HCT116 (cell line): ENCODE data around the gene AQP1. TPM values are rescaled to one million over a fixed set of nuclear protein-coding genes. Genes with fewer than 3 reads are reported as not detected.

ENCODE experiments used
- ATAC-seq: fragments of 200-7000 bp; cut with Tn5 transposase; 2 replicates; pipeline ENCODE4 v1.9.1; 2020; ENCODE audit warnings: mild to moderate bottlenecking, moderate library complexity
- BruUV-seq: library from RNA; stranded (reverse); fragments of 400-500 nt; replicated peaks from 2 replicates; lab custom pipeline; 2021; lab: Mats Ljungman, UMichigan
- CTCF ChIA-PET: fragments of 300-600 bp; sonication (Branson Sonifier 250); formaldehyde crosslinking; loops from one replicate; lab custom pipeline; 2021; ENCODE audit warnings: antibody characterized with exemption; lab: Charles Lee
- POLR2A ChIA-PET: fragments of 300-600, 350-600 bp; sonication (Branson Sonifier 250); formaldehyde crosslinking; loops from one replicate; lab custom pipeline; 2021; ENCODE audit warnings: antibody characterized with exemption; lab: Charles Lee
- RAD21 ChIA-PET, 2 experiments: fragments of 300-600 bp; sonication (Branson Sonifier 250); formaldehyde crosslinking; loops; one replicate each; lab custom pipeline; 2023; ENCODE audit warnings: low total read pairs in 2 of 2; ENCODE audit not compliant: uncharacterized antibody in 2 of 2, unreplicated experiment in 2 of 2, low non-redundant PET in 1 of 2; lab: Charles Lee
- DNase-seq: peaks from one replicate; pipeline ENCODE4 v3.0.0-alpha.2; 2010; ENCODE audit warnings: low read depth, low spot score
- H2AFZ ChIP-seq: fragments of 200-600 bp; shearing (Covaris generic), sonication (generic); 2 replicates; pipeline ENCODE4 v1.6.1; 2017; ENCODE audit warnings: low read depth, mixed run types, mixed read lengths, antibody characterized with exemption, low read length; ENCODE audit not compliant: poor library complexity, severe bottlenecking
- H3K27ac ChIP-seq: 2 replicates; pipeline ENCODE4 v1.5.1; 2012; ENCODE audit warnings: low read depth, low read length
- H3K27me3 ChIP-seq: fragments of 200-600 bp; sonication (generic); 2 replicates; pipeline ENCODE4 v1.6.1; 2016; ENCODE audit warnings: mixed run types, low read length, mixed read lengths; ENCODE audit not compliant: insufficient read depth
- H3K36me3 ChIP-seq, 2 experiments: fragments of 200-500 bp in 1 of 2; fragments of 200-600 bp in 1 of 2; sonication (Bioruptor generic) in 1 of 2; sonication (generic) in 1 of 2; 2 replicates each; pipeline versions ENCODE4 v1.5.1 to v1.6.1; 2014 to 2016; ENCODE audit warnings: low read length in 2 of 2, inconsistent platforms in 1 of 2, mixed read lengths in 1 of 2, mixed run types in 1 of 2; ENCODE audit not compliant: insufficient read depth in 2 of 2, control insufficient read depth in 1 of 2
- H3K4me1 ChIP-seq, 2 experiments: fragments of 200-600 bp in 1 of 2; sonication (generic) in 1 of 2; 2 replicates each; pipeline versions ENCODE4 v1.5.1 to v1.6.1; 2012 to 2017; ENCODE audit warnings: low read length in 2 of 2, inconsistent platforms in 1 of 2, mild to moderate bottlenecking in 1 of 2, mixed read lengths in 1 of 2, mixed run types in 1 of 2, moderate library complexity in 1 of 2; ENCODE audit not compliant: insufficient read depth in 2 of 2, control insufficient read depth in 1 of 2
- H3K4me2 ChIP-seq: fragments of 200-600 bp; sonication (generic); 2 replicates; pipeline ENCODE4 v1.6.1; 2017; ENCODE audit warnings: mixed run types, low read length, mixed read lengths
- H3K4me3 ChIP-seq, 2 experiments: fragments of 200-600 bp in 1 of 2; sonication (generic) in 1 of 2; replicated peaks in 1 of 2; 2 replicates each; pipeline ENCODE4 v1.5.1; 2011 to 2016; ENCODE audit warnings: low read length in 2 of 2, control low read depth in 1 of 2, low read depth in 1 of 2, mild to moderate bottlenecking in 1 of 2, mixed read lengths in 1 of 2, mixed run types in 1 of 2
- H3K79me2 ChIP-seq: fragments of 200-600 bp; sonication (generic); 2 replicates; pipeline ENCODE4 v1.6.1; 2017; ENCODE audit warnings: mild to moderate bottlenecking, mixed run types, low read length, moderate library complexity, mixed read lengths; ENCODE audit not compliant: insufficient read depth
- H3K9ac ChIP-seq: fragments of 200-600 bp; sonication (generic); 2 replicates; pipeline ENCODE4 v1.6.1; 2016; ENCODE audit warnings: low read length, mixed read lengths
- H3K9me2 ChIP-seq: fragments of 200-600 bp; sonication (generic), shearing (Covaris generic); 2 replicates; pipeline ENCODE4 v1.6.1; 2017; ENCODE audit warnings: mixed run types, mild to moderate bottlenecking, moderate library complexity; ENCODE audit not compliant: insufficient read depth
- H3K9me3 ChIP-seq, 2 experiments: fragments of 200-500 bp in 1 of 2; fragments of 200-600 bp in 1 of 2; sonication (Bioruptor generic) in 1 of 2; sonication (generic) in 1 of 2; 2 replicates each; pipeline ENCODE4 v1.6.1; 2014 to 2017; ENCODE audit warnings: low read length in 2 of 2, mixed read lengths in 2 of 2, inconsistent platforms in 1 of 2, low read depth in 1 of 2, mild to moderate bottlenecking in 1 of 2, mixed run types in 1 of 2, moderate library complexity in 1 of 2; ENCODE audit not compliant: control insufficient read depth in 1 of 2, insufficient read depth in 1 of 2
- H4K20me1 ChIP-seq: fragments of 200-600 bp; sonication (generic), shearing (Covaris generic); 2 replicates; pipeline ENCODE4 v1.6.1; 2017; ENCODE audit warnings: mixed run types, mild to moderate bottlenecking, moderate library complexity; ENCODE audit not compliant: insufficient read depth
- CEBPB ChIP-seq: IDR thresholded peaks from 2 replicates; pipeline ENCODE4 v1.6.1; 2012; ENCODE audit warnings: low read depth
- EZH2 ChIP-seq: fragments of 200-600 bp; sonication (generic); IDR thresholded peaks from 2 replicates; pipeline ENCODE4 v1.6.1; 2017; ENCODE audit warnings: antibody characterized with exemption, mixed run types
- EZH2phosphoT487 ChIP-seq: fragments of 200-600 bp; IDR thresholded peaks from 2 replicates; pipeline ENCODE4 v1.6.1; 2018; ENCODE audit warnings: antibody characterized with exemption, borderline replicate concordance
- MAX ChIP-seq: IDR thresholded peaks from 2 replicates; pipeline ENCODE4 v1.6.1; 2012
- POLR2A ChIP-seq: IDR thresholded peaks from 2 replicates; pipeline ENCODE4 v1.7.0; 2011; ENCODE audit warnings: borderline replicate concordance; ENCODE audit not compliant: insufficient read depth, insufficient read length; ENCODE audit errors: extremely low read depth
- SRF ChIP-seq: IDR thresholded peaks from 2 replicates; pipeline ENCODE4 v1.6.1; 2012; ENCODE audit warnings: low read depth
- ZBTB33 ChIP-seq: IDR thresholded peaks from 2 replicates; pipeline ENCODE4 v1.6.1; 2011; ENCODE audit warnings: mild to moderate bottlenecking, low read length, moderate library complexity; ENCODE audit not compliant: insufficient replicate concordance; ENCODE audit errors: extremely low read depth
- ZFX ChIP-seq: fragments of 450-650 bp; IDR thresholded peaks from 2 replicates; pipeline ENCODE4 v1.6.1; 2017
- ZNF274 ChIP-seq: fragments of 200-500 bp; sonication (Bioruptor generic); IDR thresholded peaks from 2 replicates; pipeline ENCODE4 v1.6.1; 2014; ENCODE audit warnings: mild to moderate bottlenecking, low read depth, low read length, inconsistent platforms
- intact Hi-C: fragments of 100-400 bp; cut with micrococcal nuclease; formaldehyde crosslinking; loops from 2 replicates; pipeline ENCODE4 v1.10.0; 2022
- total RNA-seq: library from RNA; stranded (reverse); gene quantifications from one replicate; pipeline ENCODE4 v1.2.1, GENCODE V29; 2021; ENCODE audit not compliant: unreplicated experiment
- TF ChIP-seq, protein P1 (sequence below): IDR thresholded peaks from 2 replicates; pipeline ENCODE4 v1.6.1; 2012; ENCODE audit warnings: low read depth
- TF ChIP-seq, protein P2 (sequence below): IDR thresholded peaks from 2 replicates; pipeline ENCODE4 v1.6.1; 2012

Gene AQP1
- total RNA-seq, 1 experiment from 2014 or later, result 2.0 TPM

DNA sequence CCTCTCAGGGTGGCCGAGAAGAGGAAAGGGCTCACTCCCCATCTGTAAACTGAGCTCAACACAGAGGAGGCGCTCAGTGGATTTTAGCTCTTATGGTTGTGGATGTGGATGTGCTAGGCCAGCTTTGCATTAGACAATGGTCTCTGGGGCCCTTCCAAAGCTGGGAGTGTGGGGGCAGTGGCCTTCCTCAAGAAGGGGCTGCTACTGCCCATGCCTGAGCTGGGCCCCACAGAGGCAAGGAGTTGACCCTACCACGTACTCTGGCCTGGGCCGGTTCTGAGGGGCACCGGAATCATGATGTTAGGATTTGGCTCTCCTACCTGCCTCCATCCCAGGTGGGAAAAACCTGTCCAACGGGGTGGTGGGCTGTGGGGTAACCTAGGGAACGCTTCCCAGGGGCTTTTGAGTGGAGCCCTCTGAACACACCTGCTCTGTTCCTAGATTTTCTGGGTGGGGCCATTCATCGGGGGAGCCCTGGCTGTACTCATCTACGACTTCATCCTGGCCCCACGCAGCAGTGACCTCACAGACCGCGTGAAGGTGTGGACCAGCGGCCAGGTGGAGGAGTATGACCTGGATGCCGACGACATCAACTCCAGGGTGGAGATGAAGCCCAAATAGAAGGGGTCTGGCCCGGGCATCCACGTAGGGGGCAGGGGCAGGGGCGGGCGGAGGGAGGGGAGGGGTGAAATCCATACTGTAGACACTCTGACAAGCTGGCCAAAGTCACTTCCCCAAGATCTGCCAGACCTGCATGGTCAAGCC is 11.5 kb downstream of the AQP1 start:
- Histone ChIP-seq H3K36me3 (no peaks in the 10 kb centered on the region), H3K4me3 (no peak overlapping the region), H3K9me2 (no peaks in the 10 kb centered on the region), H3K4me2 (no peak overlapping the region), H3K4me1 (peaks cover 8 to 25% of the 10 kb centered on the region in 2 experiments), H3K27ac (no peak overlapping the region), H4K20me1 (no peaks in the 10 kb centered on the region), H3K27me3 (no peaks in the 10 kb centered on the region), H3K9ac (no peak overlapping the region), H3K9me3 (no peaks in the 10 kb centered on the region; a peak in 1 of 4 replicates), H3K79me2 (no peaks in the 10 kb centered on the region), H2AFZ (no peak overlapping the region)
- ChIA-PET POLR2A (no interaction called here), RAD21 (no interaction called here), CTCF (interaction anchor here (1.1 kb wide), 1 partner anchor 15 kb away, joined by 3 read pairs; no protein-coding TSS in a partner anchor)
- DNase-seq (no peak), ATAC-seq (no peak)
- intact Hi-C loops, result no loop called here
- TF ChIP-seq POLR2A, result no peak
- TF ChIP-seq MAX, result no peak
- TF ChIP-seq EZH2, result no peak
- TF ChIP-seq, protein P1, sequence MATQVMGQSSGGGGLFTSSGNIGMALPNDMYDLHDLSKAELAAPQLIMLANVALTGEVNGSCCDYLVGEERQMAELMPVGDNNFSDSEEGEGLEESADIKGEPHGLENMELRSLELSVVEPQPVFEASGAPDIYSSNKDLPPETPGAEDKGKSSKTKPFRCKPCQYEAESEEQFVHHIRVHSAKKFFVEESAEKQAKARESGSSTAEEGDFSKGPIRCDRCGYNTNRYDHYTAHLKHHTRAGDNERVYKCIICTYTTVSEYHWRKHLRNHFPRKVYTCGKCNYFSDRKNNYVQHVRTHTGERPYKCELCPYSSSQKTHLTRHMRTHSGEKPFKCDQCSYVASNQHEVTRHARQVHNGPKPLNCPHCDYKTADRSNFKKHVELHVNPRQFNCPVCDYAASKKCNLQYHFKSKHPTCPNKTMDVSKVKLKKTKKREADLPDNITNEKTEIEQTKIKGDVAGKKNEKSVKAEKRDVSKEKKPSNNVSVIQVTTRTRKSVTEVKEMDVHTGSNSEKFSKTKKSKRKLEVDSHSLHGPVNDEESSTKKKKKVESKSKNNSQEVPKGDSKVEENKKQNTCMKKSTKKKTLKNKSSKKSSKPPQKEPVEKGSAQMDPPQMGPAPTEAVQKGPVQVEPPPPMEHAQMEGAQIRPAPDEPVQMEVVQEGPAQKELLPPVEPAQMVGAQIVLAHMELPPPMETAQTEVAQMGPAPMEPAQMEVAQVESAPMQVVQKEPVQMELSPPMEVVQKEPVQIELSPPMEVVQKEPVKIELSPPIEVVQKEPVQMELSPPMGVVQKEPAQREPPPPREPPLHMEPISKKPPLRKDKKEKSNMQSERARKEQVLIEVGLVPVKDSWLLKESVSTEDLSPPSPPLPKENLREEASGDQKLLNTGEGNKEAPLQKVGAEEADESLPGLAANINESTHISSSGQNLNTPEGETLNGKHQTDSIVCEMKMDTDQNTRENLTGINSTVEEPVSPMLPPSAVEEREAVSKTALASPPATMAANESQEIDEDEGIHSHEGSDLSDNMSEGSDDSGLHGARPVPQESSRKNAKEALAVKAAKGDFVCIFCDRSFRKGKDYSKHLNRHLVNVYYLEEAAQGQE, result no peak
- no peak for TF ChIP-seq ZNF274
- no peak for TF ChIP-seq CEBPB
- no peak for TF ChIP-seq SRF
- TF ChIP-seq ZBTB33, result no peak
- no peak for TF ChIP-seq ZFX
- TF ChIP-seq, protein P2, sequence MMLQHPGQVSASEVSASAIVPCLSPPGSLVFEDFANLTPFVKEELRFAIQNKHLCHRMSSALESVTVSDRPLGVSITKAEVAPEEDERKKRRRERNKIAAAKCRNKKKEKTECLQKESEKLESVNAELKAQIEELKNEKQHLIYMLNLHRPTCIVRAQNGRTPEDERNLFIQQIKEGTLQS, result no peak
- no peak for TF ChIP-seq EZH2phosphoT487
- no TSS peak for BruUV-seq
